SH-SY5Y (cell line): ENCODE measurements around the gene LPIN2.

ENCODE experiments used
- GATA2 ChIP-seq: IDR thresholded peaks from 2 replicates; pipeline ENCODE4 v1.6.1; 2011; ENCODE audit warnings: mild to moderate bottlenecking, low read depth, low read length
- GATA3 ChIP-seq: IDR thresholded peaks from 2 replicates; pipeline ENCODE4 v1.6.1; 2011; ENCODE audit warnings: low read depth, mild to moderate bottlenecking, low read length, moderate library complexity

LPIN2 gene

DNA sequence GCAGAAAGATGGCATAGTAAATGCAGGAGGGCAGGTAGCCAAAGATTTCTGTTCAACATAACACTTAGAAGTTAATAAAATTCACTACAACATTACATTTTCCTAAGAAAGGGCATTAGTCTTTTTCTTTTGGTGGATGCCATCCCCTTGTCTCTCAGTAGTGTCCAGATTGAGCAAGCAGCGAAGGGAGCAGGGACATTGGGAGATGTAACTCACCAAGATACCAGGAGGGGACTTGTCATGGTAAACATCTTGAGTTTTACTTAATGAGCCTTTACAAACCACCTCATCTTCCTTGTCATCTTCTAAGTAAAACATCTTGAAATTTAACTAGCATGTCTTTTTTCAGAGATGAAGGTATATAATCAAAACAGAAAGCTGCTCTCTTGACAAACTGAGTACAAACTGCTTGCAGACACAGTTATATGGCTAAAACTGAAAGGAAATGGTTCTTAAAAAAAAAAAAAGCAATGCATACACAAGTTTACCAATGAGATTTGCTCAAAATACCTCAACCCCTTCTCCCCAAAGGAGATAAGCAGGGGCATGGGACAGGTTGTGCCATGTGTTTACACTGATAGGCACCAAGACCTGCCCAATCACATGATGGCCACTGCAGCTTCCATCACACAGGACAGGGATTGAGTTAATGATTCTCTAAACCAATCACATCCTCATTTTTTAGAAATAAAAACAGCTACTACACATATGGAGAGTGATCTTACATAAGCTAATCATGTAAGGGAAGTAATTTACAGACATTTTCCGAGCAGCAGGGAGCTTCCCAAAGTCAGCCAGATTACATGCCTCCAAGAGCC lies 30.3 kb downstream of the LPIN2 start:
- TF ChIP-seq GATA2, result no peak
- no peak for TF ChIP-seq GATA3

DNA sequence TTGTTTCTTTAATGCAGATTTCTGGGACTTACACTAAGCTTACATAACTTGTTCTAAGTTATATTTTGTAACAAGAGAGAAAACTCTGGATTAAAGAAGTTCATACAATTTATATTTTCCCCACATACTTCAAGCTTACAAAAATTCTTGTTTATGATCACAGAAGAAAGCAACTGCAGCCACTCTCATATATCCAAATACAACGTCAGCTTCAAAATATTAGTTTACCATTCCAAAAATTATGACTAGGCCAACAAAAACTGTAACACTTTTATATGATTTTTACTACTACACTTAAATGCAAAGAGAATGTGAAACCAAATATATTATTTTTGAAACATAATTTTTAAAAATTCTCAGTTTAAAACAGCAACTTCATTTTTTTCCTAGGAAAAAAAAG lies 30.9 kb downstream of the LPIN2 start:
- TF ChIP-seq GATA2 (no peak), GATA3 (no peak)

DNA sequence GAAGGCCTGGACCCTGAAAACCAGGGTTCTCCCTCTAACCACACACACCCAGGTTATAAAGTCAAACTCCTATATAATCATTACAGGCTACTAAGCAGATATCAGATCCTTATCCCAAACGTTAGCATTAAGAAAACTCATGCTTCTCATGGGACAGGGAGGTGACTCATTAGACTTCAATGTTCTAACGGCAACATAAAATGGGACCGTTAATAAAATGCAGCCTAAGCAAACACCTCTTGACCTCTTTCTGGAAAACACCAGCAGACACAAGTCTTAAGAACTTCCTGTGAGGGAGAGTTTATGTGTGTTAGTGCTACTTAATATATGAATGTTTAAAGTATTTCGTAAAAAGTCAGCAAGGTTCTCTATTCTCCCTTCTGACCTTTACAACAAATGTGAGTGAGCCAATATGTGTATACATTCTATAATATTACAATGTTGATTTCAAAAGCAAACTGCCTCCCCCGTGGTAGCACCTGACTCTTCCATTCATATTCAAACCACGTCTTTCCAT lies 31.7 kb downstream of the LPIN2 start:
- TF ChIP-seq GATA2 (no peak), GATA3 (no peak)

DNA sequence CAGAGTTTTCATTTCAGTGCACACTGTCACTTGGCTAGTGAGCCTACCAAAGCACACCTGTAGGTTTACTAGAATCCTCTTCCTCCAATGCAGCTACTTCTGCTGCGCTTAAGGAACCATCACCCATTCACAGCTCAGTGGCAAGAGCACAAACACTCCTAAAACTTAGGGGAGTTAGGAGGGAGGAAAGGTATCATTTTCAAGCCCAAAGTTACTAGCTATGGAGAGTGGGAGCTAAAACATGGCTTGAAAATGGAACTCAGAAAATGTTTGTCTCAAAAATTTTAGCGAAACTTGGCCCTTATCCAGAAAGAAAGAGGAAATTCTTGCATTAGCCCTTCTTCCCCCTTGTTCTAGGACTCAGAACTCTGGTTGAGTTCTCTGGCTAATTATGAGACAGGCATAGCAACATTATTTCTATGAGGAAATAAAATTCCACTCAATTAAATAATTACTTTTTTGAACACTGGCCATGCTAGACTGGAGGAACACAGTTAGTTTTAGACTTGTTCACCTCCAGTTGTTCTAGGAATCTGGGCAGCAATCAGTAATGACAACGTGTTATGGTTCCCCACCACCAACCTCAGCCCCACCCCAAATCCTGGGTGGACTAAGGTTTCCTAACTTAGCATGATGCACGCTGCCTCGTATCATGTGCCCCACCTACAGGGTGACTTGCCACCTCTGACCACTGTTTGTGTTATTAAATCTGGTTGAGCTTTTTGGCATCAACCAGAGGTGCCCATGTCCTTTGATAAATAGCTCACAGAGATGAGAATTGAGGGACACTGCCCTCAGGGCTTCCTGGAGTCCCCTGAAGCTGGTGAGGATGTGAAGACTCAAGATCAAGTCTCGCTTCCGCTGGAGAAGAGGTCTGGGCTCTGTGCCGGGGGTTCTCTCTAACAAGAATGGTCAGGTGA lies 32.8 kb downstream of the LPIN2 start:
- TF ChIP-seq GATA3, result no peak
- TF ChIP-seq GATA2, result no peak

DNA sequence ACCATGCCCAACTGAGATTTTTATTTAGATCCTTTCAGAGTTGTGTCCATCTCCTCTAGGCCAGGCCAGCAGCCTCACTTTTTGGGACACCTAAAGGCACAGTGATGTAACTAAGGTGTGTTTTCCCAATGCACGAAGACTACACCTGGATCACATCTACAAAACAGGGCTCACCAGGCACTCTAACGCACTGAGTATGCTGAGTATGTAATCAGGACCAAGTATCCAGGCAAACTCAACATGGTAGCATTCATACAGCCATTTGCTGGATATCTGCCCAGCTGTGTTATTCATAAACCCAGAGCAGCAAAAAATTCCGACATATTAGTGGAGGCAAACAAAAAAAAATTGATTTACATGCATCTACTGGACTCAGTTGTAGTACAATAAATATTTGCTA lies 33.8 kb downstream of the LPIN2 start:
- TF ChIP-seq GATA2 (no peak), GATA3 (no peak)

DNA sequence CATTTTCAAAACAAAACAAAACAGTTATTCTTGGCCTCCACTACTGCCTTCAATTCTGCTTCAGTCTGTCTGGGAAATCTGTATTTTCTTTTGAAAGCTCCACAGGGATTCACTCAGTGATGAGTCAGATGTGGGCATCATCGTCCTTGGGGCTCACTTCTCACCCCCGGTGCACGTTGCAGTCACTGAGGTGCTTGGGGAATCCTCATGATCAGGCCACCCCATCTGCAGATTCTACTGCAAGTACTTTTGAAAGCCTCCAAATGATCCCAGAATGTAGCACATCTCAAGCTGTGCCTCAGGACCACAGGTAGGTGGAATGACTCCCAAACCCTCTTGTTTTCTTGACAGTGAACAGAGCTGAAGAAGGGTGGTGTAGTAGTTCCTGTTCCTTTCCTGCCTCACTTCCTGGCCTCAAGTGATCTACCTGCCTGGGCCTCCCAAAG lies 34.3 kb downstream of the LPIN2 start:
- TF ChIP-seq GATA3 (no peak), GATA2 (no peak)

DNA sequence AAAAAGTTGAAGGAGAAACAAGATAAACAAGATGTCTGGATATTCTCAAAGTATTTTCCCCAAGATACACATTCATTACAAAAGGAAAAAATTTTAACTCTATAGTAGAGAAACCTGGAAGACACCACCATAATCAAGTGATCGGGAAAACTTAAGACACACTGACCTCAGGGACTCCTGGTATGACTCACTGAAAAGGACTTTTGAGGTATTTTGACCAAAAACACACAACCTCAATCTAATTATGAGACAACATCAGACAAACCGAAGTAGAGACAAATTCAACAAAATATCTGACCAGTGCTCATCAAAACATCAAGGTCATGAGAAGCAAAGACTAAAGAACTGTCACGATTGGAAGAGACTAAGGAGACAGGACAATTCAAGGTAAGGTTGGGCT lies 34.7 kb downstream of the LPIN2 start:
- TF ChIP-seq GATA2 (no peak), GATA3 (no peak)

DNA sequence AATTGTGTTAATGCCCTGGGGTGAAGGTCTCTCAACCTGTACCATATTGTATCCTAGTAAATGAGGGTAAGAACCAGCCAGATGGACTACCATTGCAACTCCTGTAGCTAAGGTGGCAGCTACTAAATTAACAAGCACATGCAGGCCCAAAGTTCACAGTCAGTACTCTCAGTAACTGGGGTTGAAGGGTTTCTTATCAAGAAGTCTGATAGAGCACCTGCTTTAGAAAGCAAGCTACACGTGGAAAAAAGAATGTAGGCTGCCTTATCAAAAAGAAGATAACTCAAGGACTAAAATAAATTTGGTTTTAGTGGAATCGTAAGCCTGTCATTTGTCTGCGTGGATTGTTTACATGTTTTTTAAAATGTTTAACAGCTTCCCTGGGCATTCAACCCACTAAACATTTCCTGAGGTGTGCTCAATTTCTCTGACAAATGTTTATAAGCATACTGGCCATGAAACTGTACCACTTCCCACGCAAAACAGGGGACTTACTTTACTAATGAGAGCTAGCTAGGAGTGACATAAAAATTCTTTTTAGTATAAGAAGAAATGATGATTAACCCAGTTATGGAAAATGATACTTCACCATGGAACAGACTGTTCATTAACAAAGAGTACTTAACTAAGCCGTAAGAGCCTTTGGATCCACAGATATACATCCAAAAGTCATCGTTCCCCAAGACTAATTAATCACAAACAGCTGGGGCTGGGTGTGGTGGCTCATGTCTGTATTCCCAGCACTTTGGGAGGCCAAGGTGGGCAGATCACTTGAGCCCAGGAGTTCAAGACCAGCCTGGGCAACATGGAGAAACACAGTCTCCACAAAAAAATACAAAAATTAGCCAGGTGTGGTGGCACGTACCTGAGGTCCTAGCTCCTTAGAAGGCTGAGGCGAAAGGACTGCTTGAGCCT lies 36.5 kb downstream of the LPIN2 start:
- TF ChIP-seq GATA3, result no peak
- TF ChIP-seq GATA2, result no peak

DNA sequence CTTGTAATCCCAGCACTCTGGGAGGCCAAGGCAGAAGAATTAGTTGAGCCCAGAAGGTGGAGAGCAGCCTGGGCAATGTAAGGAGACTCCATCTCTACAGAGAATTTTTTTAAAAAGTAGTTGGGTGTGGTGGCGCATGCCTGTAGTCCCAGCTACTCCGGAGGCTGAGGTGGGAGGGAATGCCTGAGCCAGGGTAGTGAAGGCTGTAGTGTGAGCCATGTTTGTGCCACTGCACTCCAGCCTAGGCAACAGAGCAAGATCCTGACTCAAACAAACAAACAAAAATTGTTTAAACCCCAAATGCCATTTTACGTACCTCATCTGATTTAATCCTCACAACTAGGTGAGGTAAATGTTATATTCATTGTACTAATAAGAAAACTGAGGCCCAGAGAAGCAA lies 38.2 kb downstream of the LPIN2 start:
- TF ChIP-seq GATA2 (no peak), GATA3 (no peak)

DNA sequence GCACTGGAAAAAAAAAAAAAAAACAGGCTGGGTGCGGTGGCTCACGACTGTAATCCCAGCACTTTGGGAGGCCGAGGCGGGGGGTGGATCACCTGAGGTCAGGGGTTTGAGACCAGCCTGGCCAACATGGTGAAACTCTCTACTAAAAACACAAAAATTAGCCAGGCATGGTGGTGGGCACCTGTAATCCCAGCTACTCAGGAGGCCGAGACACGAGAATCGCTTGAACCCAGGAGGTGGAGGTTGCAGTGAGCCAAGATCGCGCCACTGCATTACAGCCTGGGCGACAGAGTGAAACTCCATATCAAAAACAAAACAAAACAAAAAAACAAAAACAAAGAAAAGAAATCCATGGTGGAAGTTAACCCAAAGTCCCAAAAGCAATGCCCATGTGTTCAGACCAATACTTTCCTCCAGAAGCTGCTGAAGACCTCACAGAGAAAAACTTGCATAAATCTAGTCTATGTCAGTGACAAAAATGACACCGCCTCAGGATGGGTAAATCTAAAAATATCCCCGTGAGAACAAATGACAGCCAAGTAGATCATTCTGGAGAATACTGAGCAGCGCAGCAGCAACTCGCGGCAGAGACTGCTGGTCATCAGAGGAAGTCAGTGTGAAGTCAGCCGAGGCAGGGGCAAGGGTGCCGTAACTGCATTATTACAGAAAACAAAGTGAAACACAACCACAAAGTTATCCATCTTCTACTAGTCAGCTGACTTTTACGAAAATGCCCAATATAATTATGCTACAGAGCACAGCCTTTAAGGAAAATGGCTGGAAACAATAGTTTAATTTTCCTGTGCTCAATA lies 41.0 kb downstream of the LPIN2 start:
- TF ChIP-seq GATA2 (no peak), GATA3 (no peak)

DNA sequence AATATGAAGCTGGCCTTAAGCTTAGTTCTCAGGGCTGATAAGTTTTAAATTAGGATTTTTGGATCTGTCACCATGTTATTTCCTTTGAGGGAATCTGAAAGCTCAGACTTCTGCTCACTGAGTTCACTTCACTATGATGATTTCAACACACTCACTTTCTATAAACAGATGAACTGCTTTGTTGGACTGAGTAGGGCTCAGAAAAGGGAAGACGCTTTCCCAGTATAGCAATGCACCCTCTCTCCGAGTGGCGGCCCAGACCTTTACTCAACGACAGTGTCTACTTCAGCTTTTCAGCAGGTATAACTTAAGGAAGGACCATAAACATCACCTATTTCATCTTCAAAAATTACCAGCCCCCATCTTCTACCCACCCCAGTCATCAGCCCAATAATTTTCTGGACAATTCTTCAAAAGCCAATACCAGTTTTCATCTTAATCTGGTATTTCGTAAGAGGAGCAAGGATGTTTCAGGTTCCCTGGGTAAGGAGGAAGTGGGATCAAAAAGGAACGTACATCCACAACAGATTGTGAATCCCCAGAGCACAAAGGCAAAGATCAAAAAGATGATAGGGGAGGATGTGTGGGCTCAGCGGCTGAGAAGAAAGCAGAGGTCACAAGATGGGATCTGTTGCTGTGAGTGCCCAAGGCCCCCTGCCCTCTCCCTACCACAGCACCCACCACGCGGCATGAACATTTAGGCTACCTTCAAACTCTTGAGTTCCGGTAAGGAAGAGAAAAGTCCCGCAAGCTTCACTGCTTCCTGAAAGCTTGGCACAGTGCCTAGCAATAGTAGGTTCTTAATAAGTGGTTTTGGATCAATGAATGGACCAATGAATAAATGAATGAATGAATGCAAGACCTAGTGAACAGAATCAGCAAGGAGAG lies 41.9 kb downstream of the LPIN2 start:
- no peak for TF ChIP-seq GATA3
- TF ChIP-seq GATA2, result peak; percentile 44; the same call in 1 of the 2 replicates

DNA sequence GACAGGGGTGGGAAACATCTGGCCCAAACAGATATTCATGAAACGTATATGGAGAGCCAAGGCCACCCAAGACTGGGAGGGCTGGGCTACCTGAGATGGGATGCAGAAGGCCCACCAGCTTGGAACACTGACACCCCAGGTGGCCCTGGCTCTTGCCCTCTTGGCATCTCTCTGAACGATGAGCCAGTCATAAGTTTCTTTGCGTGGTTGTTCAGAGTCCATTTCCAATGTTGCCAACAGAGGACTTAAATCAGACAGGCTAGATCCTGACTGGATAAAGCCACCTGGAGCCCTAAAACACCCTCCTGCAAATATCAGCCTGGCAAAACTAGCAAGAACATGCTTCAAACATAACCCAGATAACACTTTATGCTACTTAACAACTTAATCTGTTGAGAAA lies 42.6 kb downstream of the LPIN2 start:
- TF ChIP-seq GATA3 (no peak), GATA2 (no peak)

DNA sequence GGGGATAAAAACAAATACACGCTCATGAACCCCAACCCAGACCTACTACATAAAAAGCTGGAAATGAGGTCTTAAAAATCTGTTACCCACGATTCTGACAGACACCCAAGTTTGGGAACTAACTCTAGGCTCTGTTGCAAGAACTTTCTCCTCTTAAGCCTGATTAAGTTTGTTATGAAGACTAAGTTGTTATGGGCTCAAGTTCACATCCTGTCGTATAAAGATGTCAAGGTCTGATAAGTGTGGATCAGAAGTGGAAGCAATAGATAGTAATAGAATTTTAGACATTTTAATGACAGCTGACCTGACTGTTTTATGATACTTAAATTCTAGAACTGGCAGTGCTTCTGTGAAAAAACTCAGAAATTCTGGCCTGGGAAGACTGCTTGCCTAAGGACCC lies 43.2 kb downstream of the LPIN2 start:
- TF ChIP-seq GATA3 (no peak), GATA2 (no peak)
